HepG2 (cell line): ENCODE measurements around the gene FAM53B. TPM values are rescaled to one million over a fixed set of nuclear protein-coding genes. Genes with fewer than 3 reads are reported as not detected.

ENCODE experiments used
- ATAC-seq: fragments of 200-7000 bp; cut with Tn5 transposase; 3 replicates; pipeline ENCODE4 v1.9.1; 2020; ENCODE audit warnings: mild to moderate bottlenecking, moderate library complexity
- BruUV-seq: library from RNA; stranded (reverse); fragments of 400-500 nt; replicated peaks from 2 replicates; lab custom pipeline; 2021; lab: Mats Ljungman, UMichigan
- CTCF ChIA-PET: fragments of 300-600 bp; formaldehyde crosslinking; extraction: SDS; loops from one replicate; lab custom pipeline; 2021; ENCODE audit warnings: low total read pairs, inconsistent platforms, low intra/inter-chr PET ratio; lab: Yijun Ruan, JAX
- POLR2A ChIA-PET: fragments of 350-600 bp; sonication (Branson Sonifier 250); formaldehyde crosslinking; loops from one replicate; lab custom pipeline; 2020; ENCODE audit warnings: antibody characterized with exemption, inconsistent platforms; lab: Yijun Ruan, JAX
- DNase-seq: peaks from one replicate; pipeline ENCODE4 v3.0.0-alpha.2; 2015; ENCODE audit warnings: low spot score
- FAIRE-seq: peaks from 3 replicates; lab custom pipeline; 2011; peaks lifted over from hg19 to GRCh38; lab: Jason Lieb, UNC
- H2AFZ ChIP-seq: one replicate; pipeline ENCODE4 v1.6.1; 2011; ENCODE audit warnings: low read length, inconsistent platforms
- H3K27ac ChIP-seq: fragments of 300-600 bp; 3 replicates; pipeline ENCODE4 v1.8.0; 2011; ENCODE audit warnings: mixed run types, mild to moderate bottlenecking, mixed read lengths, low read length, inconsistent platforms; ENCODE audit not compliant: insufficient read depth; ENCODE audit errors: extremely low read length
- H3K27me3 ChIP-seq, 2 experiments: fragments of 200-600 bp in 1 of 2; 2 replicates in 1 of 2; 3 replicates in 1 of 2; pipeline versions ENCODE4 v1.6.0 to v1.8.0; 2011; ENCODE audit warnings: low read length in 2 of 2, mild to moderate bottlenecking in 2 of 2, moderate library complexity in 2 of 2, inconsistent platforms in 1 of 2; ENCODE audit not compliant: insufficient read depth in 2 of 2, control insufficient read depth in 1 of 2
- H3K36me3 ChIP-seq, 2 experiments: fragments of 200-600 bp in 1 of 2; replicated peaks in 1 of 2; 2 replicates in 1 of 2; 3 replicates in 1 of 2; pipeline versions ENCODE4 v1.5.1 to v1.8.0; 2011; ENCODE audit warnings: low read length in 2 of 2, inconsistent platforms in 1 of 2; ENCODE audit not compliant: insufficient read depth in 2 of 2, control insufficient read depth in 1 of 2
- H3K4me1 ChIP-seq: 2 replicates; pipeline ENCODE4 v1.5.1; 2012; ENCODE audit warnings: low read length, inconsistent platforms; ENCODE audit not compliant: insufficient read depth
- H3K4me2 ChIP-seq: 2 replicates; pipeline ENCODE4 v1.6.0; 2011; ENCODE audit warnings: low read depth, low read length, inconsistent platforms
- H3K4me3 ChIP-seq, 3 experiments: fragments of 200-600 bp in 1 of 3; sonication (generic), shearing (Covaris generic) in 1 of 3; replicated peaks in 1 of 3; 2 replicates each; pipeline ENCODE4 v1.5.1; 2011 to 2016; ENCODE audit warnings: low read length in 3 of 3, inconsistent platforms in 2 of 3, low read depth in 2 of 3, mild to moderate bottlenecking in 2 of 3, control low read depth in 1 of 3, mixed read lengths in 1 of 3; ENCODE audit not compliant: insufficient read depth in 1 of 3
- H3K79me2 ChIP-seq: one replicate; pipeline ENCODE4 v1.6.1; 2011; ENCODE audit warnings: low read length, inconsistent platforms; ENCODE audit not compliant: insufficient read depth
- H3K9ac ChIP-seq: 2 replicates; pipeline ENCODE4 v1.6.0; 2011; ENCODE audit warnings: mild to moderate bottlenecking, low read depth, low read length, inconsistent platforms; ENCODE audit not compliant: insufficient read depth
- H3K9me3 ChIP-seq: 2 replicates; pipeline ENCODE4 v1.5.1; 2012; ENCODE audit warnings: mild to moderate bottlenecking, low read length
- H4K20me1 ChIP-seq: 2 replicates; pipeline ENCODE4 v1.6.0; 2011; ENCODE audit warnings: inconsistent platforms, mild to moderate bottlenecking, low read length, moderate library complexity; ENCODE audit not compliant: insufficient read depth
- ATF3 ChIP-seq: sonication (generic); formaldehyde crosslinking; IDR thresholded peaks from 2 replicates; pipeline ENCODE4 v1.4.0; 2020; ENCODE audit warnings: missing genetic modification reagents
- CSRNP1 ChIP-seq: sonication (generic); formaldehyde crosslinking; IDR thresholded peaks from 2 replicates; pipeline ENCODE4 v1.8.1; 2023; ENCODE audit warnings: mild to moderate bottlenecking, missing genetic modification reagents
- RBM22 ChIP-seq: fragments of 200-400 bp; formaldehyde crosslinking; optimal IDR thresholded peaks from 2 replicates; pipeline ENCODE3; 2017; ENCODE audit warnings: mild to moderate bottlenecking, low read length, moderate library complexity
- RNF2 ChIP-seq: fragments of 450-650 bp; conservative IDR thresholded peaks from 2 replicates; pipeline ENCODE4 v1.6.1; 2016; ENCODE audit warnings: low read depth
- SP1 ChIP-seq, 2 experiments: fragments of 450-650 bp in 1 of 2; sonication (generic) in 1 of 2; formaldehyde crosslinking in 1 of 2; IDR thresholded peaks; 2 replicates each; pipeline versions ENCODE4 v1.4.0 to v1.6.1; 2016 to 2020; ENCODE audit warnings: missing genetic modification reagents in 1 of 2
- TEAD3 ChIP-seq: optimal IDR thresholded peaks from 2 replicates; pipeline ENCODE3; 2016; ENCODE audit warnings: borderline replicate concordance
- TRIM24 ChIP-seq: sonication (generic); formaldehyde crosslinking; IDR thresholded peaks from 2 replicates; pipeline ENCODE4 v1.8.0; 2022; ENCODE audit warnings: mild to moderate bottlenecking, missing genetic modification reagents
- ZNF589 ChIP-seq: sonication (generic); formaldehyde crosslinking; conservative IDR thresholded peaks from 2 replicates; pipeline ENCODE4 v1.8.0; 2022; ENCODE audit warnings: mild to moderate bottlenecking, moderate library complexity, missing genetic modification reagents
- ZNF724P ChIP-seq: sonication (generic); formaldehyde crosslinking; IDR thresholded peaks from 2 replicates; pipeline ENCODE4 v1.8.0; 2022; ENCODE audit warnings: missing genetic modification reagents, borderline replicate concordance
- WGBS: methylation state at CpG from one replicate; pipeline ENCODE4 v1.1.6; 2017; ENCODE audit warnings: low lambda C conversion rate; 5-methylcytosine and 5-hydroxymethylcytosine counted together
- in situ Hi-C: cut with HindIII; loops from 2 replicates; pipeline ENCODE4 v1.10.0; 2017; ENCODE audit warnings: low pct_unique_long_range_greater_than_20kb; ENCODE audit not compliant: extremely low pct_ligation_motif_present
- intact Hi-C: fragments of 100-400 bp; cut with micrococcal nuclease; formaldehyde crosslinking; loops from one replicate; pipeline ENCODE4 v1.10.0; 2022; ENCODE audit not compliant: unreplicated experiment
- polyA plus RNA-seq, 8 experiments: library from polyadenylated mRNA; depleted of rRNA in 3 of 8; stranded (reverse) in 7 of 8; unstranded in 1 of 8; fragments of >200 nt; fragmentation: Illumina TruSeq in 4 of 8; extraction: Trizol in 4 of 8; gene quantifications; 2 replicates each; pipeline versions ENCODE4 v1.2.1 to v1.2.3, GENCODE V29; 2011 to 2016; ENCODE audit warnings: low read depth in 4 of 8, missing spikeins in 1 of 8, mixed read lengths in 1 of 8; ENCODE audit not compliant: insufficient read depth in 1 of 8
- total RNA-seq, 5 experiments: library from RNA; depleted of rRNA; stranded (reverse); fragments of >200 nt; fragmentation: Illumina TruSeq; extraction: Trizol; gene quantifications; 2 replicates each; pipeline ENCODE4 v1.2.3, GENCODE V29; 2016; ENCODE audit warnings: low read depth in 1 of 5

The FAM53B gene
- total and polyA plus RNA-seq, 2 of the 13 experiments (the other 11 are each of a cell fraction or from before 2014, with no cell fraction given): 6.4 to 19.3 TPM

GRCh38 chr10:124649214-124649613 is 95.0 kb downstream of the FAM53B start:
- no peak overlapping the region for H3K27ac ChIP-seq
- ATAC-seq: no peak

More at GRCh38 chr10:124649214-124649613, 95.0 kb downstream of the FAM53B start:
- no peak overlapping the region for H3K9ac ChIP-seq
- no peak for FAIRE-seq
- H3K4me1 ChIP-seq: peaks cover 53% of the 10 kb centered on the region
- no peak for DNase-seq
- H3K4me3 ChIP-seq: no peak overlapping the region
- in situ Hi-C loops: no loop called here
- H2AFZ ChIP-seq: no peak overlapping the region
- TF ChIP-seq ZNF724P (no peak), ZNF589 (no peak), ATF3 (CRISPR knock-in tag) (no peak), RBM22 (no peak), TEAD3 (CRISPR knock-in tag) (no peak), CSRNP1 (CRISPR knock-in tag) (no peak), RNF2 (no peak), SP1 (IDR thresholded peaks at IDR 0.05) (no peak), SP1 (CRISPR knock-in tag; IDR thresholded peaks at IDR 0.05) (no peak), TRIM24 (CRISPR knock-in tag) (no peak)
- H3K79me2 ChIP-seq: no peaks in the 10 kb centered on the region
- H4K20me1 ChIP-seq: peaks cover 6% of the 10 kb centered on the region; the same call in 1 of the 2 replicates
- H3K9me3 ChIP-seq: no peaks in the 10 kb centered on the region
- POLR2A ChIA-PET: no interaction called here
- no TSS peak for BruUV-seq
- WGBS: 94% methylated on average over 1 of the region's 5 CpGs
- H3K36me3 ChIP-seq: no peaks in the 10 kb centered on the region; a peak in 2 of 5 replicates
- H3K27me3 ChIP-seq: no peaks in the 10 kb centered on the region
- intact Hi-C loops: no loop called here
- CTCF ChIA-PET: no interaction called here
- no peak overlapping the region for H3K4me2 ChIP-seq
